Transverse colon (tissue), 4 donors: ENCODE results near the gene TBX5.

Source experiments
- CTCF ChIP-seq, 5 experiments: fragments of 200-600 bp in 3 of 5; fragments of 450-650 bp in 2 of 5; sonication (generic) in 3 of 5; IDR thresholded peaks; 1 replicate in 2 of 5; 2 replicates in 3 of 5; pipeline ENCODE4 v1.5.1; 2016 to 2017; ENCODE audit warnings: antibody characterized with exemption in 5 of 5, inconsistent platforms in 3 of 5, mild to moderate bottlenecking in 2 of 5, moderate library complexity in 1 of 5
- EP300 ChIP-seq: sonication (generic); formaldehyde crosslinking; IDR thresholded peaks from one replicate; pipeline ENCODE4 v1.6.1; 2017; ENCODE audit warnings: antibody characterized with exemption, low read depth
- POLR2A ChIP-seq: fragments of 450-650 bp; IDR thresholded peaks from one replicate; pipeline ENCODE4 v1.6.1; 2016; ENCODE audit warnings: antibody characterized with exemption, mild to moderate bottlenecking, moderate library complexity
- POLR2AphosphoS5 ChIP-seq, 3 donors: sonication (generic); formaldehyde crosslinking; IDR thresholded peaks; one replicate each; pipeline ENCODE4 v1.6.1; 2016; ENCODE audit warnings: antibody characterized with exemption in 3 of 3

GRCh38 chr12:114409852-114410600, 4.1 kb upstream of the TBX5 start:
- TF ChIP-seq POLR2A, result no peak
- TF ChIP-seq POLR2AphosphoS5 (IDR thresholded peaks at IDR 0.05), result no peak
- TF ChIP-seq CTCF (IDR thresholded peaks at IDR 0.05), result no peak
- no peak for TF ChIP-seq EP300
